Measurements from ENCODE around the gene CDKAL1.

Gene CDKAL1

GRCh38 chr6:20891161-20891560, 356.9 kb downstream of the CDKAL1 start:
- TF ChIP-seq USF1 (IDR thresholded peaks at IDR 0.05), result no peak
- no peak for TF ChIP-seq TAF1 (IDR thresholded peaks at IDR 0.05; ENCODE audit: low read depth)
- TF ChIP-seq RAD21 (IDR thresholded peaks at IDR 0.05; ENCODE audit: low read depth), result no peak
- no peak for TF ChIP-seq YY1 (IDR thresholded peaks at IDR 0.05; ENCODE audit: low read depth)
- TF ChIP-seq EP300 (IDR thresholded peaks at IDR 0.05; ENCODE audit: borderline replicate concordance), result no peak
- no peak for TF ChIP-seq CEBPB (IDR thresholded peaks at IDR 0.05)
- TF ChIP-seq CREB1 (IDR thresholded peaks at IDR 0.05; ENCODE audit: low read depth), result no peak
- TF ChIP-seq FOXM1 (IDR thresholded peaks at IDR 0.05; ENCODE audit: borderline replicate concordance, low read depth), result no peak
- no peak for TF ChIP-seq EGR1 (IDR thresholded peaks at IDR 0.05)
- TF ChIP-seq NFIC (IDR thresholded peaks at IDR 0.05), result no peak
- no peak for TF ChIP-seq ZBTB7A (IDR thresholded peaks at IDR 0.05; ENCODE audit: low read depth)
- no peak for TF ChIP-seq MAX (IDR thresholded peaks at IDR 0.05)
- TF ChIP-seq TEAD4 (IDR thresholded peaks at IDR 0.05), result no peak
- no peak for TF ChIP-seq REST (IDR thresholded peaks at IDR 0.05; ENCODE audit: low read depth)
- no peak for TF ChIP-seq TCF12 (IDR thresholded peaks at IDR 0.05; ENCODE audit: low read depth)

GRCh38 chr6:20892365-20892764, 358.1 kb downstream of the CDKAL1 start:
- no peak for TF ChIP-seq MAX (IDR thresholded peaks at IDR 0.05)
- TF ChIP-seq TCF12 (IDR thresholded peaks at IDR 0.05; ENCODE audit: low read depth), result no peak
- no peak for TF ChIP-seq CEBPB (IDR thresholded peaks at IDR 0.05)
- no peak for TF ChIP-seq TEAD4 (IDR thresholded peaks at IDR 0.05)
- no peak for TF ChIP-seq USF1 (IDR thresholded peaks at IDR 0.05)
- TF ChIP-seq RAD21 (IDR thresholded peaks at IDR 0.05; ENCODE audit: low read depth), result no peak
- no peak for TF ChIP-seq EP300 (IDR thresholded peaks at IDR 0.05; ENCODE audit: borderline replicate concordance)
- no peak for TF ChIP-seq YY1 (IDR thresholded peaks at IDR 0.05; ENCODE audit: low read depth)
- TF ChIP-seq TAF1 (IDR thresholded peaks at IDR 0.05; ENCODE audit: low read depth), result no peak
- TF ChIP-seq REST (IDR thresholded peaks at IDR 0.05; ENCODE audit: low read depth), result no peak
- TF ChIP-seq ZBTB7A (IDR thresholded peaks at IDR 0.05; ENCODE audit: low read depth), result no peak
- no peak for TF ChIP-seq NFIC (IDR thresholded peaks at IDR 0.05)
- TF ChIP-seq CREB1 (IDR thresholded peaks at IDR 0.05; ENCODE audit: low read depth), result no peak
- no peak for TF ChIP-seq EGR1 (IDR thresholded peaks at IDR 0.05)
- TF ChIP-seq FOXM1 (IDR thresholded peaks at IDR 0.05; ENCODE audit: borderline replicate concordance, low read depth), result no peak

- TF ChIP-seq NFIC (IDR thresholded peaks at IDR 0.05) (no peak), USF1 (IDR thresholded peaks at IDR 0.05) (no peak), TEAD4 (IDR thresholded peaks at IDR 0.05) (no peak), CEBPB (IDR thresholded peaks at IDR 0.05) (no peak)
These were observed 359.2 kb downstream of the CDKAL1 start for GRCh38 chr6:20893412-20893811.

GRCh38 chr6:20900389-20901160, 366.3 kb downstream of the CDKAL1 start:
- TF ChIP-seq EP300 (IDR thresholded peaks at IDR 0.05; ENCODE audit: borderline replicate concordance) (no peak), RAD21 (IDR thresholded peaks at IDR 0.05; ENCODE audit: low read depth) (no peak), ZBTB7A (IDR thresholded peaks at IDR 0.05; ENCODE audit: low read depth) (no peak), TAF1 (IDR thresholded peaks at IDR 0.05; ENCODE audit: low read depth) (no peak), EGR1 (IDR thresholded peaks at IDR 0.05) (no peak), REST (IDR thresholded peaks at IDR 0.05; ENCODE audit: low read depth) (no peak), NFIC (IDR thresholded peaks at IDR 0.05) (no peak), TEAD4 (IDR thresholded peaks at IDR 0.05) (no peak), YY1 (IDR thresholded peaks at IDR 0.05; ENCODE audit: low read depth) (no peak), MAX (IDR thresholded peaks at IDR 0.05) (no peak), USF1 (IDR thresholded peaks at IDR 0.05) (no peak), CEBPB (IDR thresholded peaks at IDR 0.05) (no peak), FOXM1 (IDR thresholded peaks at IDR 0.05; ENCODE audit: borderline replicate concordance, low read depth) (no peak), TCF12 (IDR thresholded peaks at IDR 0.05; ENCODE audit: low read depth) (no peak), CREB1 (IDR thresholded peaks at IDR 0.05; ENCODE audit: low read depth) (no peak)
